Measurements from ENCODE around the gene EDN3.

Gene EDN3, protein sequence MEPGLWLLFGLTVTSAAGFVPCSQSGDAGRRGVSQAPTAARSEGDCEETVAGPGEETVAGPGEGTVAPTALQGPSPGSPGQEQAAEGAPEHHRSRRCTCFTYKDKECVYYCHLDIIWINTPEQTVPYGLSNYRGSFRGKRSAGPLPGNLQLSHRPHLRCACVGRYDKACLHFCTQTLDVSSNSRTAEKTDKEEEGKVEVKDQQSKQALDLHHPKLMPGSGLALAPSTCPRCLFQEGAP

DNA sequence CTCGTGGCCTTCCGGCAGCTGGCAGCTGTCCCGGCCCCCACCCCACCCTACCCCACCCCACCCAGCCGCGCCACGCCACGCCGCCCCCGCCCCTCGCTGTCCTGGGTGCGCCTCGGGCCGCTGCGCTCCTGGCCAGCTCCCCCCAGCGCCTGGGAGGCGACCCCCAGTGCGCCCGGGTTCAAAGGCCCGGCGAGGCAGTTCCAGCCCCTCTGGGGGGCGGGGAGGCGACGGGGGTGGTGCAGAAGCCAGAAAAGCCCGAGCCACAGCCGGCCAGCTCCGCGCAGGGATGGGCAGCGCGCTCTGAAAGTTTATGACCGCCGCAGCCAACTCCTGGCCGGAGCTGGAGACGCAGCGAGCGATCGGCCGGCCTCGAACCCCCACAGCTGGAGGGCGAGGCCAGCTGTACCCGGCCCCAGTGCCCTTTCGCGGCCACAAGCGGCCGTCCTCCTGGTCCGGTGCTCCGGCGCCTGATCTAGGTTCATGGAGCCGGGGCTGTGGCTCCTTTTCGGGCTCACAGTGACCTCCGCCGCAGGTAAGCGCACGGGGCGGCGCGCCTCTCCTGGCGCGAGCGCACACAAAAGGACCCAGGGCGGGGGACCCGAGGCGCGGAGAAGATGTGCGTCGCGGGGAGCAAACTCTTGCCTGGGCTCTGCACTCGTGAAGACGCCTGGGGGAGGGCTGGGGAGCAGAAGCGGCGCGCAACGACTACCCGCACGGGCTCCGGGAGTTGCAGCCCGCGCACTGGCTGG lies at the start of gene EDN3:
Gene EDN3 (plus strand): TSS at position 279 of the 749 bp plus-strand sequence. CDS start 202 bp downstream, at position 481.
- H3K4me3 Mint-ChIP-seq = no peak within 1 kb of the TSS
- ATAC-seq (ENCODE audit: low read depth) (no peak), DNase-seq (ENCODE audit: low spot score in 2 of 2) (no peak)
- no peaks in the 10 kb centered on the region for H3K4me1 Mint-ChIP-seq
- H3K27me3 Mint-ChIP-seq = peaks cover 31% of the 10 kb centered on the region
- H3K36me3 Mint-ChIP-seq = no peaks in the 10 kb centered on the region
- no peak within 1 kb of the TSS for H3K27ac Mint-ChIP-seq
- no peaks in the 10 kb centered on the region for H3K9me3 Mint-ChIP-seq

DNA sequence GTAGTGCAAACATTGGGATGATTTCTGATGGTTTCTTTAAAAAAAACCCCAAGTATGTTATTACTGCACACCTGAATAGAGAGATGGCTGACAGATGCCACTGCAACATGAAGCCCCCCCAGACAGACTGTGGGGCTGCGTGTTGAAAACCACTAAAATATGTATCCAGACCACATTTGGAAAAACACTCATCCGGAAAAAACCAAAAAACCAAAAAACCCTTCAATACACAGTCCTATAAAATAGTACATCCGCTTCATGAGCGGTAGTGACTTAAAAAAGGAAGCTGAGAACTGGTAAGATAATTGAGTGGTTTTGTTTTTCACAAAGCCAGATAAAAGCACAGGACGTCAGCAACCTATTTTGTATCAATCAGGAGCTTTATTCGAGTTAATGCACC lies 47.1 kb upstream of the EDN3 start:
- peaks cover 16% of the 10 kb centered on the region for H3K36me3 Mint-ChIP-seq
- H3K4me3 Mint-ChIP-seq = no peak overlapping the region
- ATAC-seq (ENCODE audit: low read depth) (no peak), DNase-seq (ENCODE audit: low spot score in 2 of 2) (no peak)
- peaks cover 14% of the 10 kb centered on the region for H3K4me1 Mint-ChIP-seq
- no peak overlapping the region for H3K27ac Mint-ChIP-seq
- peaks cover 8% of the 10 kb centered on the region for H3K9me3 Mint-ChIP-seq
- H3K27me3 Mint-ChIP-seq = no peaks in the 10 kb centered on the region

DNA sequence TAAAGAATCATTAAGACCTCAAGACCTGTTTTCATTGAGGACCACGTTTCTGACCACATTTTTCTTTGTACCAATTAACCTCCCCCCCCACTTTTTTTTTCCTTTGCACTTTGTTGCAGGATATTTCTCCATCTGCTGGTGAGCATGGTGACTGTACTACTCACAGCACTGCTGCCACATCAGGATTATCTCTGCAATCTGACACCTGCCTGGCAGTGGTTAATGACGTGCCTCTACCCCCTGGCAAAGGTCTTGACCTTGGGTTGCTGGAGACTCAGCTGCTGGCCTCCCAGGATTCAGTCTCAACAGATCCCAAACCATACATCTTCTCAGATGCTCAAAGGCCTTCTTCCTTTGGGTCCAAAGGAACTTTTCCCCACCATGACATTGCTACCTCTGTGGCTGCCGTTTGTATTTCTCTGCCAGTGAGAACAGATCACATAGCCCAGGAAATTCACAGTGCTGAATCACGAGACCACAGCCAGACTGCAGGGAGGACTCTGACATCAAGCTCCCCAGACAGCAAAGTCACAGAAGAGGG lies 46.6 kb upstream of the EDN3 start:
- peaks cover 8% of the 10 kb centered on the region for H3K9me3 Mint-ChIP-seq
- H3K27ac Mint-ChIP-seq = no peak overlapping the region
- peaks cover 14% of the 10 kb centered on the region for H3K36me3 Mint-ChIP-seq
- ATAC-seq (ENCODE audit: low read depth) (no peak), DNase-seq (ENCODE audit: low spot score in 2 of 2) (no peak)
- H3K27me3 Mint-ChIP-seq = no peaks in the 10 kb centered on the region
- peaks cover 16% of the 10 kb centered on the region for H3K4me1 Mint-ChIP-seq
- H3K4me3 Mint-ChIP-seq = no peak overlapping the region

DNA sequence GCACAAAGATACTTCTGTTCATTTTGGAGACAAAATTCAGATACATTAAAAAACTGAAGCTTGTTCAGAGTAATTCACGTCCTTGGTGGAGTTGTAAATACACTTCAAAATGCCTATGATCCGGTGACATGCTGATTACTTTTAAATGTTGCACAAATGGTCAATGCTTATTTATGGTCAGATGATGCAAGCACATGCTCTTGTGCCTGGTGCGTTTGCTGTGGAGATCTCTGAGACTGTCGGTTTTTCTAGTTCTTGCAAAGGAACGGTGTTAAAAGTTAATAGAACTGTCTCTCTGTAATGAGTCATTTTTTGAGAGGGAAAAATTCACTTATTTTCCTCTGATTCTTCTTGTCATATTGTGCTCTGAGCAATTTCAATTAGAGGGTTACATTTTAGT lies 45.2 kb upstream of the EDN3 start:
- Mint-ChIP-seq H3K4me1 (peaks cover 16% of the 10 kb centered on the region), H3K36me3 (peaks cover 10% of the 10 kb centered on the region), H3K27me3 (no peaks in the 10 kb centered on the region), H3K27ac (no peak overlapping the region), H3K4me3 (no peak overlapping the region), H3K9me3 (peaks cover 8% of the 10 kb centered on the region)
- no peak for DNase-seq (ENCODE audit: low spot score in 2 of 2)
- no peak for ATAC-seq (ENCODE audit: low read depth)

DNA sequence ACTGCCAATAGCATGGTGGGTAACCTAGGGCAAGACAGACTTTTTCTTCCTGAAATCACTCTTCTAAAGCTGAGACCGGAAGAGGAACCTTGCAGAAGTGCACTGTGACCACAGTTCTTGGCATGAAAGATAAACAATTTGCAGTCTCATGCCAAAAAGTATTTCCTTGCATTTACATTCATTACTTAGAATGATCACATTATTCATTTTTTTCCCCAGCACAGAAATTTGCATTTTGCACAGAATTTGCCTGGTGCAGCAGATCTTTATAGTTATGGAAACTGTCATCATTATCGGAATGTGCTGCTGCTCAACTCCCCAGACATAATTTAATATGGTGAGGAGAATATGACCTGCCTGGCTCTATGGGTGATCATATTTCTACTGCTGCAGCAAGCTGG lies 42.2 kb upstream of the EDN3 start:
- H3K27ac Mint-ChIP-seq = no peak overlapping the region
- no peak for ATAC-seq (ENCODE audit: low read depth)
- H3K4me1 Mint-ChIP-seq = peaks cover 13% of the 10 kb centered on the region
- no peaks in the 10 kb centered on the region for H3K9me3 Mint-ChIP-seq
- H3K27me3 Mint-ChIP-seq = peaks cover 5% of the 10 kb centered on the region
- H3K36me3 Mint-ChIP-seq = no peaks in the 10 kb centered on the region
- DNase-seq (ENCODE audit: low spot score in 2 of 2) = no peak
- H3K4me3 Mint-ChIP-seq = no peak overlapping the region

DNA sequence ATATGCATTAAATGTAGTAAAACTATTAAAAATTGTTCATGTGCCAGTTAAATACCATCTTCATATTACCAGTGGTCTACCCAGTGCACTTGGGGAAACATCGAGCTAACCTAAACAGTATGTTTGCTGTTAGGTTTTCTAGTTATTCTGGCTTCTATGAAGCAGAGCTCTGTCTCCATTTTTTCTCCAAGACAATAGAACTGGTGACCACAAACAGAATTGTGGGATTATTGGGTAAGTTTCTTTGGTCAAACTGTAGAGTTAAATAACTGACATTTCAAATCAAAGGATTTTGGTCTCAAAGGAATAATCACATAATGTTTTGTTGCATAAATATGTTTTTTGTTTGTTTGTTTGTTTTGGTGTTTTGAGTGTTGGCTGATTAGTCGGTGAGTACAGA lies 40.5 kb upstream of the EDN3 start:
- Mint-ChIP-seq H3K4me1 (peaks cover 12% of the 10 kb centered on the region), H3K27ac (no peak overlapping the region), H3K27me3 (peaks cover 9% of the 10 kb centered on the region), H3K36me3 (no peaks in the 10 kb centered on the region), H3K4me3 (no peak overlapping the region), H3K9me3 (no peaks in the 10 kb centered on the region)
- DNase-seq (ENCODE audit: low spot score in 2 of 2) = no peak
- no peak for ATAC-seq (ENCODE audit: low read depth)

DNA sequence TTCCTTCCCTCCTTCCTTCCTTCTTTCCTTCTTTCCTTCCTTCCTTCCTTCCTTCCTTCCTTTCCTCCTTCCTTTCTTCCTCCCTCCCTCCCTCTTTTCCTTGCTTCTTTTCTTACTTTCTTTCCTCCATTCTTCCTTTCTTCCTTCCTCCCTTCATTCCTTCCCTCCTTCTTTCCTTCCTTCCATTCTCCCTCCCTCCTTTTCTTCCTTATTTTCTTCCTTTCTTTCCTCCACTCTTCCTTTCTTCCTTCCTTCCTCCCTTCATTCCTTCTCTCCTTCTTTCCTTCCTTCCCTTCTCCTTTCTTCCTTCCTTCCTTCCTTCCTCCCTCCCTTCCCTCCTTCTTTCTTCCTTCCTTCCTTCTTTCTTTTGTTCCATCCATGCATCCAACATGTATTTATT lies 35.1 kb upstream of the EDN3 start:
- Mint-ChIP-seq H3K36me3 (no peaks in the 10 kb centered on the region), H3K27me3 (peaks cover 26% of the 10 kb centered on the region), H3K9me3 (peaks cover 4% of the 10 kb centered on the region), H3K27ac (no peak overlapping the region), H3K4me3 (no peak overlapping the region), H3K4me1 (peaks cover 3% of the 10 kb centered on the region)
- DNase-seq (ENCODE audit: low spot score in 2 of 2) = no peak
- no peak for ATAC-seq (ENCODE audit: low read depth)

DNA sequence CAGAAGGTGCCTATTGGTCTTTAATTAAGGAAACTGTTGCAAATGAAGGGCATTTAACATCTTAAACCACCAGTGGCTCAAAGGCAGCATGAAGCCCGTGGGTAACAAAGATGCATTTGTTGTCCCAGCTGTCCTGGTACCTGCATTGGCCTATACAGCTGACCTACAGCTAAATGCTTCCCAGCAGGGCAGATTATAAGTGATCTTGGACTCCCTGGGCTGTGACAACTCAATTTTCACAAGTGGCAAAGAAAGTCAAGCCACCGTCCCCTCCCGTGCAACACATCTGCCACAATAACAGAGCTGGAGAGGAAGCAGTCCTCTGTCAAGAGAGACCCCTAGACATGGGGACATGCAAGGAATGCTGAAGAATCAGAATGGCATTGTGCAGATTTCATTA lies 31.5 kb upstream of the EDN3 start:
- Mint-ChIP-seq H3K4me1 (peaks cover 3% of the 10 kb centered on the region), H3K27ac (no peak overlapping the region), H3K27me3 (peaks cover 25% of the 10 kb centered on the region), H3K4me3 (no peak overlapping the region), H3K36me3 (no peaks in the 10 kb centered on the region), H3K9me3 (peaks cover 4% of the 10 kb centered on the region)
- ATAC-seq (ENCODE audit: low read depth) (no peak), DNase-seq (ENCODE audit: low spot score in 2 of 2) (no peak)

DNA sequence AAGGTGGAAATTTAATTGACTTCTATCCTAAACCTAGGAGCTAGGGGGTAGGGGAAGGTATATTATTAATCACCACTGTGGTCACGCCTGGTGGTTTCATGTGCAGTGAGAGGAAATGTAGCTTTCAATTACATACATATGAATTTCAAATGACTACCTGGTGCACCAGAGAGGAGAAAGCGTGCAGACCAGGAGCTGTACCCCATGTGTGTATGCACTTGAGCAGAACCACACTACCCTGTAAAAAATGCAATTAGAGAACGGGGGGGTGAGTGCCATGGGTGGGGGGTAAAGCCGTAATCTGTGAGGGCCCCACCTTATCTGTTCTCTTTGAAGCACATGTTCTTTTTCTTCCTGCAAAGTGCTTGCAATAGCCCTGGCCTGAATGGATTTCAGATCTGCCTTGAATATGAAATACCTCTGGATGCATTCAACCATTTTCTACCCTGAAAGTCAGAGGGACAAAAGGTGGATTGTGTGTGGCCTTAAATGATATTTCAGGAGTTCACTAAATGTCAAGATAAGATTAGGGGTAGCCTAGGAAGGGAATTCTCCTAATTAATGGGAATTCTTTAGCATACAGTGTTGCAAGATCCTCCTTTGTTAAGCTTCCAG lies 30.9 kb upstream of the EDN3 start:
- H3K36me3 Mint-ChIP-seq = no peaks in the 10 kb centered on the region
- peaks cover 4% of the 10 kb centered on the region for H3K9me3 Mint-ChIP-seq
- H3K4me1 Mint-ChIP-seq = peaks cover 3% of the 10 kb centered on the region
- no peak overlapping the region for H3K4me3 Mint-ChIP-seq
- no peak for DNase-seq (ENCODE audit: low spot score in 2 of 2)
- peaks cover 28% of the 10 kb centered on the region for H3K27me3 Mint-ChIP-seq
- no peak for ATAC-seq (ENCODE audit: low read depth)
- H3K27ac Mint-ChIP-seq = no peak overlapping the region

DNA sequence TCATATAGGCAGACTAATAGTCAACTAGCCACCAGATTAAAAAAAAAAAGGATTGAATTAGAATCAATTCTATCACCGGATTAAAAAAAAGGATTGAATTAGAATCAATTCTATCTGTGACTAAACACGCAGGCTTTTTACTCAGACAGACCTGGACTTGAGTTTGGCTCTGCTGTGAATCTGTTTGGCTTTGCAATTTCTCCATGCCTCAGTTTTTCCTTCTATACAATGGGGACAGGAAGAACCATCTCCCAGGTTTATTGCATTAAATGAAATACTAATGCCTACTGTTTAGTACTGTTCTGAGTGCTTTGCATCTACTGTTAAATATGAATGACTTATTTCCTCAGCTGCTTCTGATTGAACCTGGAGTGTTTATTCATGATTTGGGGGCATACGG lies 30.0 kb upstream of the EDN3 start:
- DNase-seq (ENCODE audit: low spot score in 2 of 2) = no peak
- Mint-ChIP-seq H3K9me3 (peaks cover 3% of the 10 kb centered on the region), H3K27ac (no peak overlapping the region), H3K4me1 (peaks cover 1% of the 10 kb centered on the region), H3K4me3 (no peak overlapping the region), H3K36me3 (no peaks in the 10 kb centered on the region), H3K27me3 (peaks cover 25% of the 10 kb centered on the region)
- ATAC-seq (ENCODE audit: low read depth) = no peak

DNA sequence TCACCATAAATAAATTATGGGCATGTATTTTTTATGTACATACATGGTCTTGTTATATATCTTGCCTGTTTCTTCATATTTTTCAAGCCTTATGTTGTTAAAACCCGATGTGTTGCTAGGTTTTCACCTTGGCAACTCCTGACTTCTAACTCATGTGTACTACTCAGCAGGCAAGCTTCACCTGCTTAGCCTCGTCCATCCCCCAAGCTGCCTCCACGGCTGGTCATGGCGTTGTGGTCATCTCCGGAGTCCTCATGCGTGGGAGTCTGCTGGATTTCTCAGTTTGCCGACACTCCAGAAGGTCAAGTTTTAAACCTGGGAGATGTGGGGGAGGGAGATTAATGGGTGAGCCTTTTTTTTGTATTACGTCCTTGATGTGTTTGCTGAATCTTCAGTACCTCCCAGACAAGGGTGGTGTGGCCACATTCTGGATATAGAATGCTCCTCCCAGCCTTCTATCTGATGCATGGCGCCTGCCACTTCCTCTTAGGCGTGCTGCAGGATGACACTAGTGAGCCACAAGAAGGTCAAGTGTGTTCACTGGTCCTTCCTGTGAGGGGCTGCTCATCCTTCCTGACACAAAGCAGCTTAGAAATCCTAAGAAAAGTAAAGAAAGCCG lies 26.6 kb upstream of the EDN3 start:
- ATAC-seq (ENCODE audit: low read depth) = no peak
- no peak overlapping the region for H3K27ac Mint-ChIP-seq

DNA sequence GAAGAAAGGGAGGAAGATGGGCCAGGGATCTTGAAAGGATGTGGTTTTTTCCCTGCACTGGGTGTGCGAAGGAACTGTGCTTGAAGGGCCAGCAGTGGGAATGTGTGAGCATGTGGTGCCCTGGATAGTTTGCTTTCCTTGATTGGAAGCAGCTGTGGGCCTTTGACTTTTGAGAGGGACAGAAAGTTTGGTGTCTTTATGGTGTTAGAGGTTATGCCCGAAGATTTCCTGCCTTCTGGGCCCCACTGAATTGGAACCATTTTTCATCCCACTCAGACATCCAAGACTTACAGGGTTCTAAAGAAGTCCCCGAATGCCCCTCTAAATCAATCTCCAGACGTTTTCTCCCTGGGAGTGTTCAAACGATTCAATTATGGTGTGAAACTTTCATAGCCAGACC lies 23.5 kb upstream of the EDN3 start:
- DNase-seq (ENCODE audit: low spot score in 2 of 2) (no peak), ATAC-seq (ENCODE audit: low read depth) (no peak)
- H3K27me3 Mint-ChIP-seq = peaks cover 15% of the 10 kb centered on the region
- H3K36me3 Mint-ChIP-seq = no peaks in the 10 kb centered on the region
- H3K4me1 Mint-ChIP-seq = no peaks in the 10 kb centered on the region
- no peak overlapping the region for H3K27ac Mint-ChIP-seq
- H3K4me3 Mint-ChIP-seq = no peak overlapping the region
- no peaks in the 10 kb centered on the region for H3K9me3 Mint-ChIP-seq

More for the DNA sequence above, 26.6 kb upstream of the EDN3 start:
- DNase-seq (ENCODE audit: low spot score in 2 of 2) = no peak
- Mint-ChIP-seq H3K4me3 (no peak overlapping the region), H3K27me3 (peaks cover 19% of the 10 kb centered on the region), H3K4me1 (no peaks in the 10 kb centered on the region), H3K9me3 (no peaks in the 10 kb centered on the region), H3K36me3 (no peaks in the 10 kb centered on the region)

DNA sequence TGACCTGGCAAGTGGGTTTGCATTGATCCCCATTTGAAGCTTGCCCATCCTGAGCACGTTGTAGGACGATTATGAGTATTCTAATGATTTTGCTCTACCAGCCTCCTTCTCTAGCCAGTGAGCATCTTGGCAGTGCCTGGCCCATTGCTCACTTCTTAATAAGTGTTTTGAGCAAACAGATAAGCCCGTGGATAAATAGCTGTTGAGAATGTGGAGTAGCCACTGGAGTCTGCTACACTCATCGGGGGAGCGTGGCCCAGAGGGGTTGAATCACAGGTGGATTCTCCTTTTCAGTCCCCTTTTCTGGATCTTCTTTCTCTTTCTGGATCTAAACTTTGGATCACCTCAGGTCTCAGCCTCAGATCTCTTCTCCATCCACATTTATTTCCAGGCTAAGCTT lies 15.9 kb upstream of the EDN3 start:
- H3K4me1 Mint-ChIP-seq = no peaks in the 10 kb centered on the region
- no peaks in the 10 kb centered on the region for H3K36me3 Mint-ChIP-seq
- no peaks in the 10 kb centered on the region for H3K9me3 Mint-ChIP-seq
- H3K4me3 Mint-ChIP-seq = no peak overlapping the region
- H3K27me3 Mint-ChIP-seq = peaks cover 19% of the 10 kb centered on the region
- ATAC-seq (ENCODE audit: low read depth) (no peak), DNase-seq (ENCODE audit: low spot score in 2 of 2) (no peak)
- H3K27ac Mint-ChIP-seq = no peak overlapping the region

DNA sequence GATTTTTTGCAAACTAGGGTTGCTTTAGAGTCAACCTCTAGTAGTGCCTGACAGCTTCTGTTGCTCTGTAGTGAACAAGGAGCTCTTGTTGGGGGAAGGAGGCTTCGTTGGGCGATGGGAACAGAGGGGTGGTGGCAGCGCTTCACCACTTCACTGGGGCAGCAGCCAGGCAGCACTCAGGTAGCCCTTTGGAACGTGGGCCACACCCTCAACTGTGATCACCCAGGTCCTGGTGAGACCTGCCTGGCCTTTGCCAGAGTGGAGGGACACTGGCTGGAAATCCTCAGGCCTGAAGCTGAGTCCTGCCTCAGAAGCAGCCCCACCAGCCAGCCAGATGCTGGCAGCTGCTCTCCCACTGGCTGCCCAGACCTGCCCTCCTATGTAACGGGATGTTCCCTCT lies 10.4 kb upstream of the EDN3 start:
- ATAC-seq (ENCODE audit: low read depth) = no peak

More for the DNA sequence above, 10.4 kb upstream of the EDN3 start:
- H3K27ac Mint-ChIP-seq = no peak overlapping the region
- no peaks in the 10 kb centered on the region for H3K36me3 Mint-ChIP-seq
- H3K4me1 Mint-ChIP-seq = no peaks in the 10 kb centered on the region
- H3K9me3 Mint-ChIP-seq = no peaks in the 10 kb centered on the region
- H3K27me3 Mint-ChIP-seq = peaks cover 18% of the 10 kb centered on the region
- H3K4me3 Mint-ChIP-seq = no peak overlapping the region
- DNase-seq (ENCODE audit: low spot score in 2 of 2) = no peak
